IMR-90 (cell line): ENCODE results near the gene KIR3DL1.

Experiments
- MAZ ChIP-seq: IDR thresholded peaks from 2 replicates; pipeline ENCODE4 v1.6.1; 2012; ENCODE audit warnings: low read depth, mild to moderate bottlenecking, low read length, improper control_type of control experiment, moderate library complexity, borderline replicate concordance
- MXI1 ChIP-seq: IDR thresholded peaks from 2 replicates; pipeline ENCODE4 v1.6.1; 2012; ENCODE audit warnings: low read depth, mild to moderate bottlenecking, low read length, moderate library complexity, borderline replicate concordance
- POLR2A ChIP-seq: IDR thresholded peaks from 2 replicates; pipeline ENCODE4 v1.6.1; 2012; ENCODE audit warnings: mild to moderate bottlenecking, low read depth, low read length
- RAD21 ChIP-seq: IDR thresholded peaks from 2 replicates; pipeline ENCODE4 v1.6.1; 2012; ENCODE audit warnings: low read length, improper control_type of control experiment
- TF ChIP-seq, protein P1 (sequence below): conservative IDR thresholded peaks from 2 replicates; pipeline ENCODE4 v1.5.1; 2012; ENCODE audit warnings: mild to moderate bottlenecking, low read depth, low read length, improper control_type of control experiment

DNA sequence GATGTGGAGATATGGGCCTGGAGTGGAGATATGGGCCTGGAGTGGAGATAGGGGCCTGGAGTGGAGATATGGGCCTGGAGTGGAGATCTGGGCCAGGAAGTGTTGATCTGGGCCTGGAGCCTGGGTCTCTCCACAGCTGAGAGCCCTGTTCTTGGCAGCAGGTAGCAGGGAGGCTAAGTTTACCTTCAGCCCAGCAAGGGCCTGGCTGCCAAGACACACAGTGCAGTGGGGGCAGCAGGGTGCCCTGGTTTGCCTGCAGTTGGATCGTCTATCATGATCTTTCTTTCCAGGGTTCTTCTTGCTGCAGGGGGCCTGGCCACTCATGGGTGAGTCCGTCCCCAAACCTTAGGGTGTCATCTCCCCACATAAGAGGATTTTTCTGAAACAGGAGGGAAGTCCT is 34.7 kb downstream of the KIR3DL1 start:
- TF ChIP-seq RAD21 (no peak), POLR2A (no peak), MAZ (no peak), MXI1 (no peak)
- TF ChIP-seq, protein P1, sequence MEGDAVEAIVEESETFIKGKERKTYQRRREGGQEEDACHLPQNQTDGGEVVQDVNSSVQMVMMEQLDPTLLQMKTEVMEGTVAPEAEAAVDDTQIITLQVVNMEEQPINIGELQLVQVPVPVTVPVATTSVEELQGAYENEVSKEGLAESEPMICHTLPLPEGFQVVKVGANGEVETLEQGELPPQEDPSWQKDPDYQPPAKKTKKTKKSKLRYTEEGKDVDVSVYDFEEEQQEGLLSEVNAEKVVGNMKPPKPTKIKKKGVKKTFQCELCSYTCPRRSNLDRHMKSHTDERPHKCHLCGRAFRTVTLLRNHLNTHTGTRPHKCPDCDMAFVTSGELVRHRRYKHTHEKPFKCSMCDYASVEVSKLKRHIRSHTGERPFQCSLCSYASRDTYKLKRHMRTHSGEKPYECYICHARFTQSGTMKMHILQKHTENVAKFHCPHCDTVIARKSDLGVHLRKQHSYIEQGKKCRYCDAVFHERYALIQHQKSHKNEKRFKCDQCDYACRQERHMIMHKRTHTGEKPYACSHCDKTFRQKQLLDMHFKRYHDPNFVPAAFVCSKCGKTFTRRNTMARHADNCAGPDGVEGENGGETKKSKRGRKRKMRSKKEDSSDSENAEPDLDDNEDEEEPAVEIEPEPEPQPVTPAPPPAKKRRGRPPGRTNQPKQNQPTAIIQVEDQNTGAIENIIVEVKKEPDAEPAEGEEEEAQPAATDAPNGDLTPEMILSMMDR, result no peak
